Lower leg skin (tissue), 4 donors: Measurements from ENCODE around the gene RLN2. TPM values are rescaled to one million over a fixed set of nuclear protein-coding genes. Genes with fewer than 3 reads are reported as not detected.
"Not testable (repeated sequence)": the region's sequence is repeated elsewhere in the genome, so short reads cannot be mapped to it uniquely, and the experiment has no call there.

ENCODE experiments used
- DNase-seq, 2 donors: peaks; one replicate each; pipeline ENCODE4 v3.0.0-alpha.2; 2019; ENCODE audit warnings: low spot score in 2 of 2
- H3K4me3 ChIP-seq: fragments of 200-600 bp; sonication (generic); 2 replicates; pipeline ENCODE4 v1.5.1; 2017; ENCODE audit warnings: mild to moderate bottlenecking, low read depth; ENCODE audit not compliant: poor library complexity, severe bottlenecking
- POLR2A ChIP-seq, 2 donors: fragments of 450-650 bp; IDR thresholded peaks; one replicate each; pipeline ENCODE4 v1.6.1; 2016 to 2017; ENCODE audit warnings: antibody characterized with exemption in 2 of 2, mild to moderate bottlenecking in 1 of 2, moderate library complexity in 1 of 2
- WGBS, 2 donors: methylation state at CpG; one replicate each; pipeline ENCODE4 v1.1.5; 2018; 5-methylcytosine and 5-hydroxymethylcytosine counted together
- intact Hi-C: fragments of 100-400 bp; cut with DNase I; formaldehyde crosslinking; loops from one replicate; pipeline ENCODE4 v1.15.0; 2023; ENCODE audit warnings: low total_unique reads
- total RNA-seq, 4 donors: library from RNA; depleted of rRNA; stranded (reverse); fragments of >200 nt; gene quantifications; one replicate each; pipeline ENCODE4 v1.1.0, GENCODE V29; 2016
- TF ChIP-seq, protein P1 (sequence below), 3 donors: fragments of 450-650 bp; IDR thresholded peaks; one replicate each; pipeline ENCODE4 v1.5.1; 2016; ENCODE audit warnings: antibody characterized with exemption in 3 of 3, mild to moderate bottlenecking in 3 of 3, moderate library complexity in 2 of 3

Gene RLN2, protein sequence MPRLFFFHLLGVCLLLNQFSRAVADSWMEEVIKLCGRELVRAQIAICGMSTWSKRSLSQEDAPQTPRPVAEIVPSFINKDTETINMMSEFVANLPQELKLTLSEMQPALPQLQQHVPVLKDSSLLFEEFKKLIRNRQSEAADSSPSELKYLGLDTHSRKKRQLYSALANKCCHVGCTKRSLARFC
- not detected for total RNA-seq

GRCh38 chr9:5303840-5304795 lies at the start of gene RLN2:
Gene RLN2, minus strand, starts transcription at chr9:5304716. Its CDS starts 136 bp downstream, at chr9:5304580.
- DNase-seq, H3K4me3 ChIP-seq, intact Hi-C loops: not testable (repeated sequence)
- WGBS, 2 donors = 29 to 32% methylated on average over 8 to 15 of the region's 50 CpGs

GRCh38 chr9:5354184-5354583 lies 49.7 kb upstream of the RLN2 start:
- TF ChIP-seq, protein P1, sequence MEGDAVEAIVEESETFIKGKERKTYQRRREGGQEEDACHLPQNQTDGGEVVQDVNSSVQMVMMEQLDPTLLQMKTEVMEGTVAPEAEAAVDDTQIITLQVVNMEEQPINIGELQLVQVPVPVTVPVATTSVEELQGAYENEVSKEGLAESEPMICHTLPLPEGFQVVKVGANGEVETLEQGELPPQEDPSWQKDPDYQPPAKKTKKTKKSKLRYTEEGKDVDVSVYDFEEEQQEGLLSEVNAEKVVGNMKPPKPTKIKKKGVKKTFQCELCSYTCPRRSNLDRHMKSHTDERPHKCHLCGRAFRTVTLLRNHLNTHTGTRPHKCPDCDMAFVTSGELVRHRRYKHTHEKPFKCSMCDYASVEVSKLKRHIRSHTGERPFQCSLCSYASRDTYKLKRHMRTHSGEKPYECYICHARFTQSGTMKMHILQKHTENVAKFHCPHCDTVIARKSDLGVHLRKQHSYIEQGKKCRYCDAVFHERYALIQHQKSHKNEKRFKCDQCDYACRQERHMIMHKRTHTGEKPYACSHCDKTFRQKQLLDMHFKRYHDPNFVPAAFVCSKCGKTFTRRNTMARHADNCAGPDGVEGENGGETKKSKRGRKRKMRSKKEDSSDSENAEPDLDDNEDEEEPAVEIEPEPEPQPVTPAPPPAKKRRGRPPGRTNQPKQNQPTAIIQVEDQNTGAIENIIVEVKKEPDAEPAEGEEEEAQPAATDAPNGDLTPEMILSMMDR (IDR thresholded peaks at IDR 0.05) = no peak
- TF ChIP-seq POLR2A (IDR thresholded peaks at IDR 0.05) = no peak
- 76 to 90% methylated on average over 2 of the region's 2 CpGs for WGBS, 2 donors
- no peak overlapping the region for H3K4me3 ChIP-seq
- no peak for DNase-seq
- intact Hi-C loops = no loop called here

DNA sequence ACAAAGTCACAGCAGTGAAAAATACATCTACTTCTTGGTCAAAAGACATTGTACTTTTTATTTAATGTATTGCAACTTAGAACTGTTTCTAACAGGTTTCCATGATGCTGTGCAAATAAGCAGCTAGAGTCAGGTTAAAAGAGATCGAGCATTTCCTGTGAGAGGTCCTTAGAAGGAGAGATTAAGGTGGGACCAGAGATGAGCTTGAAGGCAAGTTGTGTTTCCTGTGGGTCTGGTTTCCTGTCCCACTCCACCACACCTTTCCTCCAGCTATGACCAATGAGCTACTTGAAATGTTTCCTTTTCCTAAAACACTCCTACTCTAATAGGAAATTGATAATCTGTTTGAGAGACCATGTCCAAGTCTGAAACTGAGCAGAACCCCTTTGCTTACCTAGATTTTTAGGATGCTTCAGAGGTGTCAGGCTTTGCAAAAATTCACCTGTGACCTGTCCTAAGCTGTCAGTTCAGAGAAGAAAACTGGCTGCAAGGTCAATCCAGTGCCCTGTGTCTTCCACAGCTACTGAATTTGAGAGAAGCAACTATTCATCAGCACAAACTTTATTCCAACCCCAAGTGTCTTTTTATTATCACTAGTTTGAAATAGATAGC lies 48.2 kb upstream of the RLN2 start:
- intact Hi-C loops = no loop called here
- no peak for DNase-seq
- TF ChIP-seq, protein P1 (IDR thresholded peaks at IDR 0.05) = no peak
- no peak for TF ChIP-seq POLR2A (IDR thresholded peaks at IDR 0.05)
- WGBS, 2 donors = 33 to 49% methylated on average over 1 of the region's 1 CpG
- no peak overlapping the region for H3K4me3 ChIP-seq

DNA sequence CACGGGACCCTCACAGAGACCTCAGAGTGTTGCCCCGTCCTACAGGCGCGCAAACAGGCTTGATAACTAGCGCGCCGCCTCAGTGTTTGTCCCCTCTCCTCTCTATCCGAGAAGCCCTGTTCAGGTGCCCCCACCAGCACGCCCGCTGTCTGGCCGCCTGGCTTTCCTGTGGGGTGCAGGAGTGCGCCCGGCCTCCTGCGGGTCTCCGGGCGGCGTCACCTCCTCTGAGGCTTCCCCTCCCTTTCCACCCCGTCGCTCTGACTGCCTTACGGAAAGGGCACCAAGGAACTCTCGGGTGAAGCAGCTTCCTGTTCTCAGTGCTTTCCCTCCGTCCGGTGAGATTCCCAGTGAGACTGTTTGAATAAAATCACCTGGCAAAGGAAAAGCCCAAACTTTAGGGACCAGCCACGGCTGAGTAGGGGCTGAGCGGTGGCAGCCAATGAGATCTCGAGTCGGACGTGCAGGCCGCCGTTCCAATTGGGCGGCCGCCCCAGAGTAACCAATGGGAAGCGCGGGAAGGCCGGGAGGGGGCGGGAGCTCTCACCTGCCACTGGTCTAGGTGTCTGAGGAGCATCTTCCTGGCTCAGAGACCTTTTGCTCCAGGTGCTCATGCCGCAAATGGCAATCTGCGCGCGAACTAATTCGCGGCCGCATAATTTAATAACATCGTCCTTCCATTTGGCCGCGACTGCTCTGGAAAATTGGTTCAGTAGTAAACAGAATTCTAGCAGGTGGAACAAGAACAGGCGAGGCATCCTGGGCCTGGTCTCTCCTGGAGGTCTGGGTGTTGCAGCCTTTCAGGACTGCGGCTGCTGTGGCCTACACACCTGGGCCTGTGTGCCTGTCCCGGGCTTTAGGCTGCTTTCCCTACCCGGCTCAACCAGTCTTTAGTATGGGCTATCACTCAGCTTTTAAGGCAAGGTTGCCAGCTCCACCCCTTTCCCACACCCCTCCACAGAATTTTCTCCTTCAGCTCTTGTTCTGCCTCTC lies 34.8 kb upstream of the RLN2 start, which contains the start of gene RLN1:
TSS of gene RLN1 (minus strand) at position 885 of the 990 bp plus-strand sequence. CDS start at position 755, 130 bp downstream.
- H3K4me3 ChIP-seq, intact Hi-C loops, DNase-seq: not testable (repeated sequence)
- 13 to 45% methylated on average over 4 to 14 of the region's 50 CpGs for WGBS, 2 donors

GRCh38 chr9:5336688-5337087 lies 32.2 kb upstream of the RLN2 start:
- WGBS, 2 donors = 73 to 78% methylated on average over 4 of the region's 4 CpGs
- H3K4me3 ChIP-seq = no peak overlapping the region

GRCh38 chr9:5331276-5331675 lies 26.8 kb upstream of the RLN2 start:
- intact Hi-C loops, H3K4me3 ChIP-seq, DNase-seq: not testable (repeated sequence)
- WGBS, 2 donors = 86 to 92% methylated on average over 3 of the region's 3 CpGs

More at GRCh38 chr9:5336688-5337087, 32.2 kb upstream of the RLN2 start:
- no peak for DNase-seq
- intact Hi-C loops = no loop called here
- TF ChIP-seq POLR2A (IDR thresholded peaks at IDR 0.05) = no peak
- TF ChIP-seq, protein P1 (IDR thresholded peaks at IDR 0.05) = no peak
